HG03571 (cell line): ENCODE data around the gene SHROOM2.

Source experiments
- ATAC-seq: cut with Tn5 transposase; IDR thresholded peaks from one replicate; pipeline ENCODE4 v1.9.1; 2021; ENCODE audit not compliant: unreplicated experiment

SHROOM2 gene

DNA sequence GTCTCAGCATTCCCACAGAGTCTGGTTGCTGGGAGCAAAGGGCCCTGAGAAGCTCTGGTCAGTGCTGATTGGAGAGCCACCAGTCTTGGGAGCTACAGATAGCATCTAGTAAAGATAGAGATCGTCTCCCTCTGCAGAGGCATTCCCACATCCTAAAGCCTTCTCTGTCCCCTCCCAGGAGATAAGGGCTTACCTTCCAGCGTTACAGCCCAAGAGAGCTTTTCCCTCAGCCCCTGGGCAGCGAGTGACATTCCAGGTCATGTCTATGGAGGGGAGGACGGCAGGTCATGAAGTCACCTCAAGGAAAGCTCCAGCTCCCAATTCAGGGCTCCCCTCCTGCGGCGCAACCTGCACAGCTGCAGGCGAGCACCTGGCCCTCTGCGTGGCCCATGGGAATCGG lies 210.8 kb downstream of the SHROOM2 start:
- ATAC-seq: no peak

DNA sequence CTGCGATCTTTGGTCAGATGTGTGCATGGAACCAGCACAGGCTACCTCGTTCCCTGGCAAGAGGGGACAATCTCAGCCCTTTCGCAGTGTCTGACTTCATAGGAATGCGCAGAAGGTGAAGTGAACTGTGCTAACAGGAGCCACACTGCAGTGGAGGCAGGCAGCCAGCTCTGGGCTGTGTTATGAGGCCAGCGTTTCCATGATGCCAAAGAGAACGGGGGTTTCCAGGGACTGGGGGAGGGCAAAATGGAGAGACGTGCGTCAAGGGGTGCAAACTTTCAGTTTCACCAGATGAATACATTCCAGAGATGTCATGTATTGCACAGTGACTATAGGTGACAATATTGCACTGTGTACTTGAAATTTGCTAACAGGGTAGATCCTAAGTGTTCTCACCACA lies 211.3 kb downstream of the SHROOM2 start:
- ATAC-seq: no peak
